ENCODE data around the gene CTAG1A.
"Not testable (repeated sequence)": the region's sequence is repeated elsewhere in the genome, so short reads cannot be mapped to it uniquely, and the experiment has no call there.

The CTAG1A gene

GRCh38 chrX:154584585-154585183 is at the start of gene CTAG1A:
CTAG1A (plus strand) TSS chrX:154585133; CDS start chrX:154585207, 74 bp downstream.
- not testable (repeated sequence) for DNase-seq (ENCODE audit: low spot score)

- DNase-seq (ENCODE audit: low spot score), result no peak
Observed at GRCh38 chrX:154535892-154536291, 49.0 kb upstream of the CTAG1A start.

DNA sequence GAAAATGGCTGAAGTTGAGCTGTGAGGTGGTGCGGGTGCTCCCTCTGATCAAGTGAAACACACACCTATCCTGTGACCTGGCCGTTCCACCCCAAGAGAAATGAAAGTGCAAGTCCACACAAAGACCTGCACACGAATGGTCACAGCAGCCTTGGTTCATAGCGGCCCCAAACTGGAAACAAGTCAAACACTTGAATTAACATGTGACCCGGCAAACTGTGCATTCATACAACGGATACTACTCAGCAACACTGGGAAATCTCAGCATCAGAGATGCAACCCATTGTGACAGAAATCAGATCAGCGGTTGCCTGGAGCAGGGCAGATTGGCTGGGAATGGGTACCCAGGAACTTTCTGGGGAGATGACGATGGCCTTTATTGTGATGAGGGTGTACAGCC is 45.9 kb upstream of the CTAG1A start:
- DNase-seq (ENCODE audit: low spot score), result no peak

DNA sequence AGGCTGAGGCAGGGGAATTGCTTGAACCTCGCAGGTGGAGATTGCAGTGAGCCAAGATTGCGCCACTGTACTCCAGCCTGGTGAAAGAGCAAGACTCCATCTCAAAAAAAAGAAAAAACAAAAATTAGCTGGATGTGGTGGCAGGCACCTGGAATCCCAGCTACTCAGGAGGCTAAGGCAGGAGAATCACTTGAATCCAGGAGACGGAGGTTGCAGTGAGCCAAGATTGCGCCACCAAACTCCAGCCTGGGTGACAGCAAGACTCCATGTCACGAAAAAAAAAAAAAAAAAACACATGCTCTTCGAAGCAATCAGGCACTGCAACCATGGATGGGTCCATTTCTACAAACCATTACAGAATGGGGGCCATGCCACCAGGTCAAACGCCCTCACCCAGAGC is 44.6 kb upstream of the CTAG1A start:
- not testable (repeated sequence) for DNase-seq (ENCODE audit: low spot score)

DNA sequence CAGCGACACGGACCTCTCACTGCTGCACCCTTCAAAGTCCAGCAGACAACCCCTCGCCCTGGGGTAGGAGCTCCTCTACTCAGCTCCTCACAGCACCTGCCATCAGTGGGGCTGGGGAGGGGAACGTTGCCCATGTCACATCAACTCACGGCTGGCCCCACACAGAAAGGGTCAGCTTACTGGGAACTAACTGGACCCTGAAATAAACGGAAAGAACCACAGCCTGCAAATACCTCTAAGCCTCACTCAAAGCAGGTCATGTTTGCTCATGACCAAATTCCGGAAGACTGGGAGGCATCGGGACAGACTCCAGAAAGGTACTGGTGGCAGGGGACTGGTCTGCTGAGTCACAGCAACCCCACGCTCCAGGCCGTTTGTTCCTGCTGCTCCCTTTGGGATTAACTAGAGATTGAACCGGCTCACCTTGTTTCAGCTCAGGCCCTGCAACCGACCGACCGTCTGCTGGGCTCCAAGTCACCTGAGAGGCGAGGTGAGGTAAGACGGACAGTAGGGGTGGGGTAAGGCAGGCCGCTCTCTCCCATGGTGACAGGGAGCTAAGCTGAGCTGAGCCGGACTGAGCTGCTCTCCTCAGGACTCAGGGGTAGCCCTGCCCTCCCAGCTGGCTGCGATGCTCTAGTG is 43.9 kb upstream of the CTAG1A start:
- no peak for DNase-seq (ENCODE audit: low spot score)

GRCh38 chrX:154541589-154541895 is 43.4 kb upstream of the CTAG1A start:
- no peak for DNase-seq (ENCODE audit: low spot score)

DNA sequence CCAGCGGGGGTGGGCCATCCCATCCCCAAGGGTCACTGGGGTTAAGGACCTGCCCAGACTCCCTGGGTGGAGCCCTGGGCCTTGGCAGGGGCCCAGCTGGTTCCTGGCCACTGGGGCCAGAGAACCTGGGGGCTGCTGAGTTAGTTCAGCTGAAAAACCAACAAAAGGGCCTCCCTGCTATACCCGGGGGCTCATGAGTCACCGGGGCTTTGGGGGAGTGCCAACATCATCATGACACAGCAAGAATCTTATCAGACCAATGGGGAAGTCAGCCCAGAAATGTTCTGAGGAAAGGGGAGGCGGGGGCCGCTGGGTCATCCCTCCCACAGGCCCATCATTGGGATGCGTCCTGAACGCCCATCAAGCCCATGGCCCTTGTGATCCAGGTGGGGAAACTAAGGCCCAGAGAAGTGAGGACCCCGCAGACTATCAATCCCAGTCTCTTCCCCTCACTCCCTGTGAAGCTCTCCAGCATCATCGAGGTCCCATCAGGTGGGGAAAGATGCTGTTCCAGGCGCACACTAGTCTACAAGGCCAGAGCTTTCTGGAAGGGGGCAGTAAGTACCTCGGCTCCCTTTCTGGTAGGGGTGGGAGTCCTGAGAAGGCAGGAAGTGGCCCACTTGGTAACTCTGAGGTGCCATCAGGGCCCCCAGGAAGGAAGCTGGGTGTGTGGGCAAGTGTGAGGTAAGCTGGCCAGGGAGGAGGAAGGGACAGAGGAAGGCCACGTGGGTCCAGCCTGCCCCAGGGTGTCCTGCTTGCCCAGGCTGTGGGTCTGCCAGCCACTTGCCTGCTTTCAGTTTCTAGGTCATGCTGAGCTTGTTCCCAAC is 42.8 kb upstream of the CTAG1A start:
- peak; percentile 90 for DNase-seq (ENCODE audit: low spot score)

DNA sequence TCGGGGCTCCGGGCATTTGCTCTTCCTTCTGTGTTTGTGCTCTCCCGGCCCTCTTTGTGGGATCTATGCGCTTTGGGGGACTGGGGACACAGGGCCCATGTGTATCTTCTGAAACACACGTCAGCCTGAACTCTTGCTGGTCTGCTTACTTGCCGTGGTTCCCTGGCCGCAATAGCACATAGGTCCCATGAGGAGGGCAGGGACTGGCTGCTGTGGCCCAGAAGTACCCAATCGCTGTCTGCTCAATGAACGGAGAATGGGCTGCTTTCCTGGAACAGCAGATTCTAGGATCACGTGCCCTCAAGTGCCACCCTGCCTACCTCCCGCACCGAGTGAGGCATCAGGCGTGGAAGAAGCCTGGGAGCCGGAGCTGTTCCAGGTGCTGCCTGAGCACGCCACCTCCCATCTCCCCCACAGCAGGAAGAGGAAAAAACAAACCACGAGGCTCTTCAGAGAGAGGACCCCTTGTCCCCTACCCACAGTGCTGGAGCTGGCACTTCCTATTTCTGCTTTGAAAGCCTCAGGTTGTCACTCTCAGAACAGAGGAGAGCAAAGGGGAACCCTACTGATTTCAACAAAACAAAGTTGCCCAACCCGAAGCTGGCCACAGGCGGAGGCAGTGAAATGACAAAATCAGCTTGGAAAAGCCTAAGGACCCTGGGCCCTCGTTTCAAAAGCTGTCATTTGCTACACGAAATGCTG is 42.1 kb upstream of the CTAG1A start:
- DNase-seq (ENCODE audit: low spot score), result peak; percentile 72

- no peak for DNase-seq (ENCODE audit: low spot score)
Observed at GRCh38 chrX:154545673-154546274, 39.2 kb upstream of the CTAG1A start.

- DNase-seq (ENCODE audit: low spot score), result peak; percentile 74
Observed at GRCh38 chrX:154546354-154547244, 38.3 kb upstream of the CTAG1A start, which contains the start of gene G6PD. G6PD (minus strand) TSS chrX:154546846; CDS start chrX:154546155, 691 bp downstream.

GRCh38 chrX:154547245-154548027 is 37.5 kb upstream of the CTAG1A start, which contains the start of gene IKBKG:
IKBKG (plus strand) TSS chrX:154547620; CDS start chrX:154552003, 4,383 bp downstream.
- DNase-seq (ENCODE audit: low spot score), result peak; percentile 89

DNA sequence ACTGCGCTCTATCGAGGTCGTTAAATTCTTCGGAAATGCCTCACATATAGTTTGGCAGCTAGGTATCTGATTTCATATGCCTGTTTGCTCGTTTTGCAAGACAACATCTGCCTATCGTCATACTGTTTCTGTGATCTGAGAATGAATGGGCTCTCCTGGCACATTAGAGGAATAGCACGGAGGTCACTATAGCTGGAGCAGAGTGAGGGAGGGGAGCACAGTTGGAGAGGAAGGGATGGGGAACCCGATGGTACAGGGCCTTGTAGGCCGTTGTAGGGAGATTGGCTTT is 37.0 kb upstream of the CTAG1A start:
- no peak for DNase-seq (ENCODE audit: low spot score)

DNA sequence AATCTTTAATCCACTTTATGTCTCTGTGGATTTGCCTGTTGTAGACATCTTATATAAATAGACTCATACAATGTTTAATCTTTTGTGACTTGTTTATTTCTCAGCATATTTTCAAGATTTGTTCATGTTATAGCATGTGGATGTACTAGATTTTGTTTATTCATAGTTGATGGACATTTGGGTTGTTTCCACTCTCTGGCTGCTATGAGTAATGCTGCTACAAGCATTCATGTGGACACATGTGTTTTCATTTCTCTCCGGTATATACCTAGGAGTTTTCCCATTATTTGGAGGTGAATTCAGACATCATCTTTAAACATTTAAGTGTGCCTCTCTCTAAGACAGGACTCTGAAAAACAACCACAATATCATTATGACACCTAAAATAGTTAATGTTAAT is 35.2 kb upstream of the CTAG1A start:
- no peak for DNase-seq (ENCODE audit: low spot score)

- not testable (repeated sequence) for DNase-seq (ENCODE audit: low spot score)
Observed at GRCh38 chrX:154552112-154552806, 32.7 kb upstream of the CTAG1A start.

DNA sequence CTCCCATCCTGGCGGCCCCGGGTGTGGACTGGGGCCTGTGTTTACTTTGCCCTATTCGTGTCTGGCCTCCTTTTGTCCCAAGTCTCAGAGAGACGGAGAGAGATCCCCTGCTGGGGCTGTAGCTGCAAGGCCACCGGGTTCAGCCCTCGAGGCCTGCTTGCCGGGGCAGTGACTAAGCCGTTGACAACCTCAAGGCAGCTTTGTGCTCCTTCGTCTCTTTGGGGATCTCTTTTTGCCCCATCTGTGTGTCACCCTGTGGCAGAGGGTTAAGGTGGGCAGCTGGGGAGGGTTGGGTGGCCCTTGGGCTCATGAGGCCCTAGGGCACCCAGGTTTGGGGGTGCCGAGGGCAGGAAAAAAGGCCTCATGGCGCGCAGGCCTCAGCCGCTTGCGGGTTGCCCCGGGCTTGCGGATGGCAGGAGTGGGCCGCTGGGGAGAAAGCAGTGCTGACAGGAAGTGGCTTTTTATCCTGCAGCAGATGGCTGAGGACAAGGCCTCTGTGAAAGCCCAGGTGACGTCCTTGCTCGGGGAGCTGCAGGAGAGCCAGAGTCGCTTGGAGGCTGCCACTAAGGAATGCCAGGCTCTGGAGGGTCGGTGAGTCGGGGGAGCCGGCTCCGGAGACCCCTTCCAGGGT is 26.8 kb upstream of the CTAG1A start:
- DNase-seq (ENCODE audit: low spot score), result not testable (repeated sequence)

GRCh38 chrX:154558896-154559295 is 26.0 kb upstream of the CTAG1A start:
- not testable (repeated sequence) for DNase-seq (ENCODE audit: low spot score)

GRCh38 chrX:154560326-154560725 is 24.6 kb upstream of the CTAG1A start:
- DNase-seq (ENCODE audit: low spot score), result not testable (repeated sequence)

- not testable (repeated sequence) for DNase-seq (ENCODE audit: low spot score)
Observed at GRCh38 chrX:154562295-154562694, 22.6 kb upstream of the CTAG1A start.

DNA sequence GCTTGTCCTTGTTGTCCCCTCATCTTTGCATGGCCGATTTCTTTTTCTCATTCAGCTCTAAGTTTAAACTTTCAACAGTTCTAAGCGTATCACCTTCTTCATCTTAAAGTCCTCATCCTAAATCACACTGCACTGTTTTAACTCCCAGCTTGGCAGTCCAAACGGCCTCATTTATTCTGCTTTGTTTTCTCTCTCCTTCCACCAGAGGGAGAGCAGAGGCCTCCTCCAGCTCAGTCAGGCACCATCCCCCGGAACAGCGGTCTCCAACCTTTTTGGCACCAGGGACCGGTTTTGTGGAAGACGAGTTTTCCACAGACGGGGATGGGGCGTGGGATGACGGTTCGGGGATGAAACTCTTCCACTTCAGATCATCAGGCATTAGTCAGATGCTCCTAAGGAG is 14.6 kb upstream of the CTAG1A start:
- DNase-seq (ENCODE audit: low spot score), result not testable (repeated sequence)

Data from hematopoietic multipotent progenitor cell treated with erythropoietin and hydrocortisone succinate and interleukin-3 and kit ligand, for 15 days (in vitro differentiated cells).